ENCODE measurements around the gene JSRP1.

The JSRP1 gene

DNA sequence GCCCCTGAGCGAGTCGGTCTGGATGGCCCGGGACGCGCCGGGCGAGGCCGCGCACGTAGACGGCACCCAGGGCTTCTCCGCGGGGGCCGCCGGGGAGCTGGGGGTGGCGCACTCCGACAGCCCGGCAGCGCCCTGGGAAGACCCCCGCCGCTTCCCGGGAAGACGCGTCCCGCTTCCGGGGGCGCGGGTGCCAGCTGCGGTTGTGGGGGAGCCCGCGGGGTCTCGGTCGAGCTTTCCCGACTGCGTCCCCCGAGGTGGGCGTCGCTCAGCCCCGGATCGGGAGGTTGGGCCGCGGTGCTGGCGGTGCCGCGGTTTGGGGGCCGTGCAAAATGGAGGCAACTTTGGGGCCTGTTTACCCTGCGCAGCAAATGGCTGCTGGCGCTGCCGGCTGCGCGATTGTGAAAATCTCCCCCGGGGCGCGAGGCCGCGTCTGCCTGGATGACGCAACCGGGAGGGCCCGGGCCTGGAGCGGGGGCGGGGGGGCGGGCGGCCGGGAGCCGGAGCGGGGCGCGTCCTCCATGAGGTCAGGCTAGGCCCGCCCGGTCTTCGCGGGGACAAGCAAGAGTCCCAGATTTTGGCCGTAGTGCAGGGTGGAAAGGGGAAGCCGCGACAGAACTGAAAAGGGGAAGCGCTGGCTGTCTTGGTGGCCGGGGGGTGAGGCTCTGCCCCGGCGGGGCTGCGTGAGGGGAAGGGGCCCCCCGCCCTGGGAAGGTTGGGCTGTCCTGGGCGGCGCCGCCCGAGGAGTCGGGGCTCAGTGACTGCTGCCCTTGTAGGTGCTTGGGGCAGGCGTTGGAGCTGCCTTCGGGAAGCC lies 14.4 kb upstream of the JSRP1 start:
- Histone ChIP-seq H3K27me3 (ENCODE audit: insufficient read depth, low read length) (no peaks in the 10 kb centered on the region), H3K36me3 (ENCODE audit: insufficient read depth, low read depth, low read length) (peaks cover 26% of the 10 kb centered on the region), H3K4me3 (ENCODE audit: low read length) (peak overlapping the region; percentile 89)

DNA sequence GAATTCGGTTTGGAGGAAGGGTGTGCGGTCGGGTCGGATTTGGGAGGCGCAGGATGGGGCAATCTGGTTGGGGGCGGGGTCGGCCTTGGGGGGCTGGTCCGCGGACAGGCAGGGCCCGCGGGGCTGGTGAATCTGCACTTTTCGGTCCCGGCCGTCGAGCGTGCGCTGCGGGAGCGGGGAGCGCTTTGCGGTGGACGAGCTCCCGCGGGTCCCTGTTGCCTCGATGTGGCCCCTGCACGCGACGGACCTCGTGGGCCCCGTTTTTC lies 13.9 kb upstream of the JSRP1 start:
- peak overlapping the region; percentile 95 for H3K9ac ChIP-seq (ENCODE audit: low read depth, low read length)
- no peaks in the 10 kb centered on the region for H3K27me3 ChIP-seq (ENCODE audit: insufficient read depth, low read length)
- no peaks in the 10 kb centered on the region for H3K4me1 ChIP-seq (ENCODE audit: insufficient read depth, low read length)
- H3K27ac ChIP-seq (ENCODE audit: low read length): peak overlapping the region; percentile 91
- H3K9me3 ChIP-seq (ENCODE audit: insufficient read depth, low read depth, low read length): no peaks in the 10 kb centered on the region
- H3K4me3 ChIP-seq (ENCODE audit: low read length): peak overlapping the region; percentile 89
- peaks cover 26% of the 10 kb centered on the region for H3K36me3 ChIP-seq (ENCODE audit: insufficient read depth, low read depth, low read length)

More for the DNA sequence above, 14.4 kb upstream of the JSRP1 start:
- Histone ChIP-seq H3K9me3 (ENCODE audit: insufficient read depth, low read depth, low read length) (no peaks in the 10 kb centered on the region), H3K9ac (ENCODE audit: low read depth, low read length) (peak overlapping the region; percentile 95), H3K4me1 (ENCODE audit: insufficient read depth, low read length) (no peaks in the 10 kb centered on the region), H3K27ac (ENCODE audit: low read length) (no peak overlapping the region)

DNA sequence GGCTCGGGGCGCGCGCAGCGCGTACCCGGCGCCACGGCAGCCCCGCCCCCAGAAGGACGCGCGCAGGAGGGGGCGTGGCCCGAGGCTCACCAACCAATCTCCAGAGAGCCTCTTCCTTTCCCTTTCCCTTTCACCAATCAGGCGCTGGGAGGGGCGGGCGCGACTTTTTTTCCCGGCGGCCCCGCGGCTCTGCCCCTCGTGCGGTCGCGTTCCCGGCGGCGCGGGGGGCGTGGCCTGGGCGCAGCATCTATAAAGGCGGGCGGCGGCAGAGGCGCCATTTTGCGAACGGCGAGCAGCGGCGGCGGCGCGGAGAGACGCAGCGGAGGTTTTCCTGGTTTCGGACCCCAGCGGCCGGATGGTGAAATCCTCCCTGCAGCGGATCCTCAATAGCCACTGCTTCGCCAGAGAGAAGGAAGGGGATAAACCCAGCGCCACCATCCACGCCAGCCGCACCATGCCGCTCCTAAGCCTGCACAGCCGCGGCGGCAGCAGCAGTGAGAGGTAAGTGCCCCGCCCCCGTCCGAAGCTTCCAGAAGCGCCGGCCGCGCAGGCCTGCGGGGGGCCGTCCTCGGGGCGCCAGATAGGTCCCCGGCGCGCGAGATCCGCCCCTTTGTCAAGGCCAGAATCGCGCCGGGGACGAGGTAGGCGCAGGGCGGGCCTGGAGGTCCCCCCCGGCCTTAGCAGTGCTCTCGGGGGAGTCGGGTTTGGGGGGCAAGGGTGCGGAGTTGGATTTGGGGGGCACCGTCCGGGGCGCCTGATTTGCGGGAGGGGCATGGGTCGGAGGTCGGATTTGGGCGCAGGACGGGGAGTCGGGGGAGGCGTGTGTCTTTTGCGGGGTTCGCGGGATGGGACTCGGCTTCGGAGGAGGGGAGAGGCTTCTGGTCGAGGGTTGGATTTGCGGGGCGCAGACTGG lies 13.3 kb upstream of the JSRP1 start:
- H3K9me3 ChIP-seq (ENCODE audit: insufficient read depth, low read depth, low read length): no peaks in the 10 kb centered on the region
- H3K27ac ChIP-seq (ENCODE audit: low read length): peak overlapping the region; percentile 91
- H3K36me3 ChIP-seq (ENCODE audit: insufficient read depth, low read depth, low read length): peaks cover 26% of the 10 kb centered on the region
- no peaks in the 10 kb centered on the region for H3K27me3 ChIP-seq (ENCODE audit: insufficient read depth, low read length)
- H3K9ac ChIP-seq (ENCODE audit: low read depth, low read length): peak overlapping the region; percentile 95
- H3K4me3 ChIP-seq (ENCODE audit: low read length): peak overlapping the region; percentile 89
- H3K4me1 ChIP-seq (ENCODE audit: insufficient read depth, low read length): no peaks in the 10 kb centered on the region

DNA sequence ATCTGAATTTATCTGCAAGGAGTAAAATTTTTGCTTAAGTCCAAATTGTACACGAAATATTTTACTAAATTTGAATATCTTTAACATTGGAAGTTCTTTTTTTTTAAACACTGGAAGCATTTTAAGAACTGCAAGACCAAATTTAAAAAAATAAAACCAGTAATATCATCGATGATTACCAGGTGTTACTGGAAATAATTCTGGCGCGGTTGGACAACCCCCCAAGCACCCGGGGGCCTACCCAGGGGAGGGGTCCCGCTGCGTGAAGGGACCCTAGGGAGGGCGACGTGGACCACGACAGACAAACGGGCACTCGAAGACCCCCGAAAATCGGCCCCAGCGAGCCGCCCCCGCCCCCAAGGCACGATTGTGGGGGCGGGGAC lies 12.6 kb upstream of the JSRP1 start:
- no peaks in the 10 kb centered on the region for H3K9me3 ChIP-seq (ENCODE audit: insufficient read depth, low read depth, low read length)
- H3K4me3 ChIP-seq (ENCODE audit: low read length): peak overlapping the region; percentile 86

DNA sequence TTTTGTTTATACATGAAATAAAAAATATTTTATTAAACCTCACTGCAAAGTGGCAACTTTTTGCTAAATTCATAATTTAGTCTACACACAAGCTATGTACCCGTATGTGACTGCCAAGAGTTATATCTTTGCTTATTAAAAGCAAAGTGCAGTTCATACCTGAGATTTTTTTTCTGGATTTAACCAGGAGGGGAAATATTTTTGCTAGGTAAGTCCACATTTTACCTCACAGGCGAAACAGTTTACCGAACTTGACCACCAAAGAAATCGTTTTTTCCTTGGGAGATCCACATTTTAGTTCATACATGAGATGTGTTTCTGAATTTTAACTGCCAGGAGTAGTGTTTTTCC lies 12.2 kb upstream of the JSRP1 start:
- peak overlapping the region; percentile 86 for H3K4me3 ChIP-seq (ENCODE audit: low read length)
- no peaks in the 10 kb centered on the region for H3K4me1 ChIP-seq (ENCODE audit: insufficient read depth, low read length)
- H3K27ac ChIP-seq (ENCODE audit: low read length): no peak overlapping the region
- peak overlapping the region; percentile 87; the same call in 1 of the 2 replicates for H3K9ac ChIP-seq (ENCODE audit: low read depth, low read length)
- H3K27me3 ChIP-seq (ENCODE audit: insufficient read depth, low read length): no peaks in the 10 kb centered on the region
- H3K36me3 ChIP-seq (ENCODE audit: insufficient read depth, low read depth, low read length): peaks cover 23% of the 10 kb centered on the region
- H3K9me3 ChIP-seq (ENCODE audit: insufficient read depth, low read depth, low read length): no peaks in the 10 kb centered on the region

More for the DNA sequence above, 12.6 kb upstream of the JSRP1 start:
- Histone ChIP-seq H3K9ac (ENCODE audit: low read depth, low read length) (peak overlapping the region; percentile 87; the same call in 1 of the 2 replicates), H3K27ac (ENCODE audit: low read length) (peak overlapping the region; percentile 74), H3K27me3 (ENCODE audit: insufficient read depth, low read length) (no peaks in the 10 kb centered on the region), H3K4me1 (ENCODE audit: insufficient read depth, low read length) (no peaks in the 10 kb centered on the region), H3K36me3 (ENCODE audit: insufficient read depth, low read depth, low read length) (peaks cover 23% of the 10 kb centered on the region)

DNA sequence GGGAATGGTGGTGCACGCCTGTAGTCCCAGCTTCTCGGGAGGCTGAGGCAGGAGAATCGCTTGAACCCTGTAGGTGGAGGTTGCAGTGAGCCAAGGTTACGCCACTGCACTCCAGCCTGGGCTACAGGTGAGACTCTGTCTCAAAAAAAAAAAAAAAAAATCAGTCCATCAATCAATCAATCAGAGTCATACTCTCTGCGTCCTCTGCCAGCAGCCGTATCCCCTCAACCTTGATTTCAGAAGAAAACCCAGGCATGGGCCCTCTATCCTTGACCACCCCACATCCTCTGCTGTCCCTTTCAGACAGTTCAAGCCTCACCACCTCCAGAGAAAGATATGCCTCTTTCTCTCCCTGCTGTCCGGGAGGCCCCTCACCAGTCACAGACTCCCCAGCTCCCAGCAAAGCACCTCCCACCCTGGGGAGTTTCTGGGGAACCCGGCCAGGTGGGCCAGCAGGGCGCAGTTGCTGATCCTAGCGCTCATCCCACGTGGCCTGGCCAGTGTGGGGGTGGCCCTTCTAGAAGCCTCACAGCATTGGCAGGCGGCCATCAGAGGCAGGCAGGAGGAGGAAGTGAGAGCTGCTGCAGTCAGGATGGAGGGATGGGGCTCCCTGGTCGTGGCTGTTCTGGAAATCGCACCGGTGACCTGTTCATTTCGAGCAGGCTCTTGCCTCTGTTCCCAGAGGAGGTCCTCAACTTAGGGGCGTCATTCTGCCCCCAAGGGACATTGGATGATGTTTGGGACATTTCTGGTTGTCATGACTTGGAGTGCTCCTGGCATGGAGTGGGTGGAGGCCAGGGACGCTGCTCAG lies 10.2 kb upstream of the JSRP1 start:
- Histone ChIP-seq H3K4me1 (ENCODE audit: insufficient read depth, low read length) (no peaks in the 10 kb centered on the region), H3K4me3 (ENCODE audit: low read length) (no peak overlapping the region)

DNA sequence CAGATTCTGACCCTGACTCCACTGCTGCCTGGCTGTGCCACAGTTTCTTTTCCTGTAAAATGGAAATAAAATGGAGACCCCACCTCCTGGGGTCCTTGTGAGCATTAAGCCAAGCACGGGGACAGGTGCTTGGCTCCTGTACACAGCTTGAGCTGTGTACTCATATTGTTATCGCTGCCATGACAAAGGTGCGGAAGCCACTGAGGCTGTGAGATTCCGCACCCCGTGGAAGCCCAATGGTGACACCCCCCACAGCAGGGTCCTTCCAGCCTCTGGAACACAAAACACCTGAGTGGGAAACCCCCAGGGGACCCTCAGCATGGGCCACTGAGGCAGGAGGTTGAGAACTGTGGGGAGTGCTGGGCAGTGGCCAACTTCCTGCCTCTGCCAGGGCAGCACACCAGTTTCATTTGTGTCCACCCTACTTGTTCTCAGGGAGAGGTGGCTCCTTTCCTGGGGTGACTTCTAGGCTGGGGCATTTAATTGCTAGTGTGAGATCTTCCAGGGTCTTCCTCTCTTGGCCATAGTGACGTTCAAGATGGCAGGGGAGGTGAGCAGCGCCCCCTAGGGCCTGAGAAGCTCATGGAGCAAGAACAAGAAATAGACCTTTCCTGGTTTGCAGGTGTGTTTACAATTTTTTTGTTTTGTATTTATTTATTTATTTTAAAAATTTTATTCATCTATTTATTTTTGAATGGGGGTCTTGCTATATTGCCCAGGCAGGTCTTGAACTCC lies 5.4 kb upstream of the JSRP1 start:
- Histone ChIP-seq H3K36me3 (ENCODE audit: insufficient read depth, low read depth, low read length) (no peaks in the 10 kb centered on the region), H3K4me3 (ENCODE audit: low read length) (no peak overlapping the region), H3K9me3 (ENCODE audit: insufficient read depth, low read depth, low read length) (no peaks in the 10 kb centered on the region), H3K4me1 (ENCODE audit: insufficient read depth, low read length) (no peaks in the 10 kb centered on the region), H3K27me3 (ENCODE audit: insufficient read depth, low read length) (no peaks in the 10 kb centered on the region), H3K9ac (ENCODE audit: low read depth, low read length) (no peak overlapping the region), H3K27ac (ENCODE audit: low read length) (no peak overlapping the region)

More for the DNA sequence above, 10.2 kb upstream of the JSRP1 start:
- no peaks in the 10 kb centered on the region for H3K27me3 ChIP-seq (ENCODE audit: insufficient read depth, low read length)
- H3K9me3 ChIP-seq (ENCODE audit: insufficient read depth, low read depth, low read length): no peaks in the 10 kb centered on the region
- no peak overlapping the region for H3K9ac ChIP-seq (ENCODE audit: low read depth, low read length)
- H3K27ac ChIP-seq (ENCODE audit: low read length): no peak overlapping the region
- peaks cover 3% of the 10 kb centered on the region for H3K36me3 ChIP-seq (ENCODE audit: insufficient read depth, low read depth, low read length)

DNA sequence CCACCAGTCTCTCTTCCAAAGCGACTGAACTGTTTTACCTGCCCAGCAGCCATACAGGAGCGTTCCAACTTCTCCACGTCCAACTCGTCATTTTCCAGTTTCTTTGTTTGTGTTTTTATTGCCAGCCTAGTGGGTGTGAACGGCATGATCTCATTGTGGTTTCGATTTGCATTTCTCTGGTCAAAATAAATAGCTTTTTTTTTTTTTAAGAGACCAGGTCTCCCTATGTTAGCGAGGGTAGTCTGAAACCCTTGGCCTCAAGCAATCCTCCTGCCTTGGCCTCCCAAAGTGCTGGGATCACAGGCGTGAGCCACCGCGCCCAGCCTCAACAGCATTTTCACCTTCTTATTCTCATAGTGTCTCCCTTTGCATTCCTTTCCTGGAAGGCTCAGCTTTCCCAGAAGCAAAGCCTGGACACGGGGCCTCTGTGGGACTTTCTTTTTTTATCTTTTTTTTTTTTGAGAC lies 4.2 kb upstream of the JSRP1 start:
- Histone ChIP-seq H3K27me3 (ENCODE audit: insufficient read depth, low read length) (no peaks in the 10 kb centered on the region), H3K4me1 (ENCODE audit: insufficient read depth, low read length) (no peaks in the 10 kb centered on the region), H3K9ac (ENCODE audit: low read depth, low read length) (no peak overlapping the region), H3K9me3 (ENCODE audit: insufficient read depth, low read depth, low read length) (no peaks in the 10 kb centered on the region), H3K36me3 (ENCODE audit: insufficient read depth, low read depth, low read length) (no peaks in the 10 kb centered on the region), H3K4me3 (ENCODE audit: low read length) (no peak overlapping the region), H3K27ac (ENCODE audit: low read length) (no peak overlapping the region)

DNA sequence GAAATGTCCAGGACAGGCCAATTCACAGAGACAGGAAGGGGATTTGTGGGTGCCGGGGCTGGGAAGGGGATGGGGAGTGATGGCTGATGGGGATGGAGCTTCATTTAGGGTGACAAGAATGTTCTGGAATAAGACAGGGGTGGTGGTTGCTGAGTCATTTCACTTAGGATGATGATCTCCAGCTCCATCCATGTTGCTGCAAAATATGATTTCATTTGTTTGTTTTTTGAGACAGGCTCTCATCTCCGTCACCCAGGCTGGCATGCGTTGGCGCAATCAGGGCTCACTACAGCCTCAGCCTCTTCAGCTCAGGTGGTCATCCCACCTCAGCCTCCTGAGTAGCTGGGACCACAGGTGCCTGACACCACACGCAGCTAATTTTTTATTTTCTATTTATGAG lies 3.1 kb upstream of the JSRP1 start:
- H3K27me3 ChIP-seq (ENCODE audit: insufficient read depth, low read length): peaks cover 6% of the 10 kb centered on the region; the same call in 1 of the 2 replicates
- no peaks in the 10 kb centered on the region for H3K4me1 ChIP-seq (ENCODE audit: insufficient read depth, low read length)
- H3K9ac ChIP-seq (ENCODE audit: low read depth, low read length): no peak overlapping the region
- no peaks in the 10 kb centered on the region for H3K9me3 ChIP-seq (ENCODE audit: insufficient read depth, low read depth, low read length)
- H3K36me3 ChIP-seq (ENCODE audit: insufficient read depth, low read depth, low read length): no peaks in the 10 kb centered on the region
- H3K4me3 ChIP-seq (ENCODE audit: low read length): no peak overlapping the region
- no peak overlapping the region for H3K27ac ChIP-seq (ENCODE audit: low read length)

DNA sequence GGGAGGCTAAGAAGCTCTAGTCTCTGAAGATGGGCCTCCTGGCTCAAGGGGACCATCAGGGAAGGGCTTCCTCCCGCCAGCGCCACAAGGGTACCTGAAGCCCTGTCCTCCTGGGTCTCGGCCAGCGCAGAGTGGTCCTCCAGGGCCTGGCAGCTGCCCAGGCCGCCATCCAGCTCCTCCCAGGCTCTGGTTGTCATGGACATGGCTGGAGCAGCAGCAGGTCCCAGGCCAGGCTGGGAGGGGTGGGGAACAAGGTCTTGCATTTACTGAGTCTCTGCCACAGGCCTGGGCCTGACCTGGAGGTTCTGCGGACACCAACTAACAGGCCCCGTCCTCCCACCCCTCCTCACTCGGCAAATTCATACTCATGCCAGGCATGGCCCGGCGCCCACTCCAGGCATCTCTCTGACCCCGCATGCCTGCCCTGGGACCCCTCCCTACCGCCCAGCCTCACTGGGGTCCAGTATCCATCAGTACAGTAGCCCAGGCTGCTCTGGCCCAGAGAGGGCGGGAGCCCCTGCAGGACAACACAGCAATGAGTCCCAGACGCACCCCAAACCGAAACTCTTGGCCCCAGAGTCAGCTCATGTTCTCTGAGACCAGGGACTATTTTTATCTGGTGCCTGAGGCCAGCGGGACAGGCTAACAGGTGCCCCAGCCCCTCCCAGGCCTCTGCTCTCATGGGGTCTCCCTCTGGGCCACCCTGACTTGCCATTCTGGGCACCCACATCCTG lies 938 bp downstream of the JSRP1 start:
- no peak overlapping the region for H3K27ac ChIP-seq (ENCODE audit: low read length)
- H3K9me3 ChIP-seq (ENCODE audit: insufficient read depth, low read depth, low read length): no peaks in the 10 kb centered on the region
- peaks cover 47% of the 10 kb centered on the region for H3K27me3 ChIP-seq (ENCODE audit: insufficient read depth, low read length)
- no peaks in the 10 kb centered on the region for H3K4me1 ChIP-seq (ENCODE audit: insufficient read depth, low read length)
- H3K36me3 ChIP-seq (ENCODE audit: insufficient read depth, low read depth, low read length): no peaks in the 10 kb centered on the region
- H3K4me3 ChIP-seq (ENCODE audit: low read length): no peak overlapping the region
- no peak overlapping the region for H3K9ac ChIP-seq (ENCODE audit: low read depth, low read length)

Measured in iPS-20b (cell line).